ENCODE measurements around the gene GNGT1.
"Not testable (repeated sequence)": the region's sequence is repeated elsewhere in the genome, so short reads cannot be mapped to it uniquely, and the experiment has no call there.

DNA sequence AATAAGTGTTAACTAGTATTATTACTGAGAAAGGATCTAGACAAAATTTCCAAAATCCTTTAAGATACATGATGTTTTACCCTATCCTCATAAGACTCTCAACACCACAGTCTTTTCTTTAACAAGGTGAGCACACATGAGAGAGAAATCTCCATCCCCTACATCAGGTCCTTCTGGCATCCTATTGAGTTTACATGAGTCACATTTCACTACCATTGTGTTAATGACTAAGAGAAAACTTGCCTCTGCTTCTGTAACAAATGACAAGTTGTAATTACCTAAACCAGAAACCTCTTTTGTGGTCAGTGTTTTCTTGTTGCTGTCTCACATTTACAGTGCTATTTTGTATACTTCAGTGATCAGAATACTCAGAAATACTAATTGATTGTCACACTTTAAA, 5.3 kb downstream of the GNGT1 start:
- TF ChIP-seq, protein P1, sequence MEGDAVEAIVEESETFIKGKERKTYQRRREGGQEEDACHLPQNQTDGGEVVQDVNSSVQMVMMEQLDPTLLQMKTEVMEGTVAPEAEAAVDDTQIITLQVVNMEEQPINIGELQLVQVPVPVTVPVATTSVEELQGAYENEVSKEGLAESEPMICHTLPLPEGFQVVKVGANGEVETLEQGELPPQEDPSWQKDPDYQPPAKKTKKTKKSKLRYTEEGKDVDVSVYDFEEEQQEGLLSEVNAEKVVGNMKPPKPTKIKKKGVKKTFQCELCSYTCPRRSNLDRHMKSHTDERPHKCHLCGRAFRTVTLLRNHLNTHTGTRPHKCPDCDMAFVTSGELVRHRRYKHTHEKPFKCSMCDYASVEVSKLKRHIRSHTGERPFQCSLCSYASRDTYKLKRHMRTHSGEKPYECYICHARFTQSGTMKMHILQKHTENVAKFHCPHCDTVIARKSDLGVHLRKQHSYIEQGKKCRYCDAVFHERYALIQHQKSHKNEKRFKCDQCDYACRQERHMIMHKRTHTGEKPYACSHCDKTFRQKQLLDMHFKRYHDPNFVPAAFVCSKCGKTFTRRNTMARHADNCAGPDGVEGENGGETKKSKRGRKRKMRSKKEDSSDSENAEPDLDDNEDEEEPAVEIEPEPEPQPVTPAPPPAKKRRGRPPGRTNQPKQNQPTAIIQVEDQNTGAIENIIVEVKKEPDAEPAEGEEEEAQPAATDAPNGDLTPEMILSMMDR (IDR thresholded peaks at IDR 0.05): not testable (repeated sequence)
- not testable (repeated sequence) for TF ChIP-seq POLR2A, POLR2AphosphoS5 (IDR thresholded peaks at IDR 0.05)
